Stimulated activated CD8-positive, alpha-beta memory T cell treated with anti-CD3 and anti-CD28 coated beads, Interleukin-12 subunit alpha, Interleukin-12 subunit beta, amount 100 ng/mL, for 24 hours (primary cell): ENCODE results near the gene ARHGEF11.
A peak's percentile ranks its signal among the peaks of the same experiment; 100 is the strongest.

Source experiments
- DNase-seq: peaks from one replicate; pipeline ENCODE4 v3.0.0-alpha.2; 2020; ENCODE audit errors: extremely low read depth

The ARHGEF11 gene

GRCh38 chr1:156894711-156895454, 150.7 kb downstream of the ARHGEF11 start:
- no peak for DNase-seq

- DNase-seq = no peak
Observed at GRCh38 chr1:156894001-156894400, 151.5 kb downstream of the ARHGEF11 start.

DNA sequence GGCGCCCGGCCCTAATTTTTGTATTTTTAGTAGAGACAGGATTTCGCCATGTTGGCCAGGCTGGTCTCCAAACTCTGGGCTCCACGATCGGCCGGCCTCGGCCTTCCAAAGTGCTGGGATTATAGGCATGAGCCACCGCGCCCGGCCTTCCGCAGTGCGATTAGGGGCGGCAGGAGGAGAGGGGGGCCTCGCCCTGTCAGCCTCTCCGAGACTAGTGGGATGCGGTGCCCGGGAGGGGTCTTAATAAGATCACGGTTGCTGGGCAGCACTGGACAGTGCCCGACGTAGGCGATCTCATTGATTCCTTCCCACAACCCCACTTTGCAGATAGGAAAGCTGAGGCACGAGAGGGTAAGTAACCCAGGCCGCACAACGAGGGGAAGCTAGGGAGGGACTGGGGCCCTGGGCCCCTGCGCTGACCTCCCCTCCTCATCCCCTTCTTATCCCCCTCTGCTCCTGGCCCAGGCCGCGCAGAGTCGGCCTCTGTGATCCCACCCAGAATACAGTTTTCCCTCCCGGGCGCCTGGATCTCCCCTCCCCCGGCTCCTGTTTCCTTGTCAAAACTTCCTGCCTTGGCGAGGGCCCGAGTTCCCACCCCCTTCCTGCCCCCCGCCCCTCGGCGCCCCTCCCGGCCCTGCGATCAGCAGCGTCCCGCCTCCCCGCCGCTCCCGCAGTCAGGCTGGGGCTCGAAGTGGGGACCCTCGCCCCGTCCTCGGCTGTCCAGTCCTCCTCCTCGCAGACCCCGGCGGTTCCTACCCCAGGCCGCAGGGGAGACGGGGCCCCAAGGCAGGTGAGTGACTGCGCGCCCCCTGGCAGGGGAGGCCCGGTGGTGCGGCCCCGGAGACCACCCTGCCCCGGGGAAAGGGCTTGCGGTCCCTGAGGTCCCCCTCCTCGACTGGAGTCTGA, 152.2 kb downstream of the ARHGEF11 start, which contains the start of gene PEAR1:
Gene PEAR1 (plus strand): TSS at position 671 of the 906 bp plus-strand sequence. CDS start 10,209 bp downstream, outside the sequence.
- DNase-seq = no peak

DNA sequence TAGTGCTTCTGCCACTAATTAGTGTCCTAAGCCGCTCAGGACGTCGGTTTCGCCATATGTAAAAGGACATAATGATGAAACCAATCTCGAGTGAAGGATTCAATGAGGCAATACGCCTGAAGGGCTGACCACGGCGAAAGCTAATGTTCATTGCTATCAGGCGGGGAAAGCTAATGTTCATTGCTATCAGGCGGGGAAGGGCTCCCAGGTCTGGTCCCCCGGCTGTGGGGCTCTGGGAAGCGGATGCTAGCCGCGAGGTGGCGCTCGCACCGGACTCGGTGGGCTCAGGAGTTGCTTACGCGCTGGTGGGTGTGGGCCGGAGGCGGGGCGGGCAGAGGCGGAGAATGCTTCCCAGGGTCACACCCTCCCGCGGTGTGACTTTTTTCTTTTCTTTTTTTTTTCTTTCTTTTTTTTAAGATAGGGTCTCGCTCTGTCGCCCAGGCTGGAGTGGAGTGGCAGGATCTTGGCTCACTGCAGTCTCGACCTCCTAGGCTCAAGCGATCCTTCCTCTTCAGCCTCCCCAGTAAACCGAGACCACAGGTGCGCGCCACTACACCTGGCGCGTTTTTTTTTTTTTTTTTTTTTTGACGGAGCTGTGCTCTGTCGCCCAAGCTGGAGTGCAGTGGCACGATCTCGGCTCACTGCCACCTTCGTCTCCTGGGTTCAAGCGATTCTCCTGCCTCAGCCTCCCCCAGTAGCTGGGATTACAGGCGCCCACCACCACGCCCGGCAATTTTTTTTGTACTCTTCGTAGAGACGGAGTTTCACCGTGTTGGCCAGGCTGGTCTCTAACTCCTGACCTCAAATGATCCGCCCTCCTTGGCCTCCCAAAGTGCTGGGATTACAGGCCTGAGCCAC, 153.1 kb downstream of the ARHGEF11 start:
- peak; percentile 66 for DNase-seq

DNA sequence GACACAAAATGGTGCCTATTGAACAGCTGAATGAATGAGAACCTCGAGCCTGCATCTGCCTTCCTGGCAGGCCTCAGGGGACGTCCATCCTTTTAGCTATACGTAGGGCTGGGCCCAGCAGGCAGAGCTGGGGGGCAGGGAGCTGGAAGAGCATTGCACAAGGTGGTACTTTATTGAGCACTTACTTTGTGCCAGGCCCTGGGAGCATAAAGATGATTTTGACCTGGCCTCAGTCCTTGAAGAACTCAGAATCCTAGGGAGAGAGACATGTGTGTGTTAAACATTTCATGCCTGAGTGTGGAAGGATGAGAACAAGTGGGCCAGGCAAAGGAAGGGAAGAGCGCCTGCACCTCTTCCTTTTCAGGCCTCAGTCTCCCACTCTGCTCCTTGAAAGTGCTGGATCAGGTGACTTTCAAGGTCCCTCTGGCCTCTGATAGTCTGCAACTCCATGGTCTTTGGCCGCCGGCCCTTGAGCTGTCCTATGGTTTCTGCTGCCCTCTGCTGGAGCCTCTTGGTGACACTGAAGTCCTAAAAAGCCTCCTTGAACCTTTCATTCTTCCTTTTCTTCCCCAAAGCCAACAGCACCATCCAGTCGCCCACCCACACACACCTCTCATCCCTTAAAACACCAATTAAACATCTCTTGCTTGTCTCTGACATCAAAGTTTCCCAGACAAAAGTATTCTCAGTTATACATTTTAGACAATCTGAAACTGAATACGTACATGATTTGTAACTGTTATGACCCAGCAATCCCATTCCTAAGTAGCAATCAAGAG, 155.6 kb downstream of the ARHGEF11 start:
- DNase-seq = peak; percentile 11

GRCh38 chr1:156887734-156888133, 157.8 kb downstream of the ARHGEF11 start:
- DNase-seq = no peak

DNA sequence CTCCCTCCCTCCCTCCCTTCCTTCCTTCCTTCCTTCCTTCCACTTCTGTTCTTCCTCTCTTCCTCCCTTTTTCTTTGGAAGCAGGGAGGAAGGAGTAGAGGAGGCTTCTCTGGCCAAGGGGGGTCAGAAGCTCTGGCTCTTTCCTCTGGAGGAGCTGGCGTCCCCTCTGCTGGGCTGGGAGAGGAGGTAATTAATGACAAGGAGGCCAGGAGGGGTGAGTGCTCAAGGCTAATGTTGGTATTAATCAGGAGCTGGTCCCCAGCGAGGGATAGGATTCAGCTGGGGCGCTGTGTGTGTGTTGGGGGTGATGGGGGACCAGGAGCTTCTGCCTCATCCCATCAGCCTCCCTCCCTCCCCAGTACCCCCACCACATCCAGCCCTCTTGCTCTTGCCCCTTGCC, 158.2 kb downstream of the ARHGEF11 start:
- DNase-seq = no peak

GRCh38 chr1:156886583-156887281, 158.8 kb downstream of the ARHGEF11 start:
- DNase-seq = no peak

DNA sequence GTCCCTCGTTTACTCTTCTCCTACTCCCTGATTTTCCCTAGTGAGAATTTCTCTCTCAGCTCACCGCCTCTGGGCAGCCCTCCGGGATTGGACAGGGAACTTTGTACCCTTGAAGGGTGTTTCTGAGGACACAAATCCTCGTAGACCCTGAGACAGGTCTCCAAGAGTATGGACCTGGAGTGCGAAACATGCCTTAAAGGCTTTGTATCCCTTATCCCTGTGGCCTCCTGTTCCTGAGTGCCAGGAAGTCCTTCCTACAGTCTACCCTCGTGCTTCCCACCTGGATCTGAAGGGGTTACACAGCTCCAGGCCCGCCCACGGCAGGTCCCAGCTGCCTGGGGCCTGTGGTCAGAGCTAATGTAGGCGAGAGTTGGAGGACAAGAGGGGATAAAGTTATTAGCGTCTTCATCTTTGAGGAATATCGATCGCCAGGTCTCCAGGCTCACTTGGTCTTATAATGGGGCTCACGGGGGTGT, 159.6 kb downstream of the ARHGEF11 start:
- DNase-seq = no peak

DNA sequence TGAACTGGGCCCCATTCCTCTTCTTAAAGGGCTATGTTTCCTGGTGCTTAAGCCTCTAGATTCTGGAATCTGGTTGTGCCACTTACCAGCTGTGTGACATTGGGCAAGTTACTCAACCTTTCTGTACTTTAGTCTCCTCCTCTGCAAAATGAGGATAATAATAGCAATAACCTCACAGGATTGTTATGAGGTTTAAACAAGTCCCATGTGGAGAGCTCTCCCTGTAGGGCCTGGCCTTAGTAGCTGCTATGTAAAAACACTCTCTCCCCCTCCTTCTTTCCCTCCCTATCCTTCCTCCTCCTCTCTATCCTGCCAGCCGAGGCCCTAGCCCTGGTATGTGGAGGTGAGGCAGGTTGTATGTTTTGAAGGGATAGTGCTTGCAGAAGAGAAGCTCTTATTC, 160.2 kb downstream of the ARHGEF11 start:
- DNase-seq = no peak
